ENCODE data around the gene EPHB1.

DNA sequence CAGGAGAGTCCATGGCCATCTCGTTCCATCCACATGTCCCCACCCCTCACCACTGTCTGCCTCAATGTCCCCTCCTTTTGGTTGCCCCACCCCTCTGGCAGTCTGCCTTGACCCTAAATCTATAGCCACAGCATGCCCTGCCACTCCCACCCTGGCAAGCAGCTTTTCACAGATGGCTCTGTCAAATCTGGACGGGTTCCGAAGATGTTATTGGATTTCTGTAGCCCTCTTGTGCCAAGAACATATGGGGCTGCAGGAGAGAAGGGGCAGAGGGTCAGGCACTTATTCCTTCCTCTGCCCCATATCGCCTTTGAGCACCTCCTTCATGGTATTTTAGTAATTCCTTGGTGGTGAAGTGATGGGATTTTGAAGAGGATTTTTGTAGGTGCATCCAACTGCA is 57.1 kb downstream of the EPHB1 start:
- TF ChIP-seq, protein P1, sequence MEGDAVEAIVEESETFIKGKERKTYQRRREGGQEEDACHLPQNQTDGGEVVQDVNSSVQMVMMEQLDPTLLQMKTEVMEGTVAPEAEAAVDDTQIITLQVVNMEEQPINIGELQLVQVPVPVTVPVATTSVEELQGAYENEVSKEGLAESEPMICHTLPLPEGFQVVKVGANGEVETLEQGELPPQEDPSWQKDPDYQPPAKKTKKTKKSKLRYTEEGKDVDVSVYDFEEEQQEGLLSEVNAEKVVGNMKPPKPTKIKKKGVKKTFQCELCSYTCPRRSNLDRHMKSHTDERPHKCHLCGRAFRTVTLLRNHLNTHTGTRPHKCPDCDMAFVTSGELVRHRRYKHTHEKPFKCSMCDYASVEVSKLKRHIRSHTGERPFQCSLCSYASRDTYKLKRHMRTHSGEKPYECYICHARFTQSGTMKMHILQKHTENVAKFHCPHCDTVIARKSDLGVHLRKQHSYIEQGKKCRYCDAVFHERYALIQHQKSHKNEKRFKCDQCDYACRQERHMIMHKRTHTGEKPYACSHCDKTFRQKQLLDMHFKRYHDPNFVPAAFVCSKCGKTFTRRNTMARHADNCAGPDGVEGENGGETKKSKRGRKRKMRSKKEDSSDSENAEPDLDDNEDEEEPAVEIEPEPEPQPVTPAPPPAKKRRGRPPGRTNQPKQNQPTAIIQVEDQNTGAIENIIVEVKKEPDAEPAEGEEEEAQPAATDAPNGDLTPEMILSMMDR (IDR thresholded peaks at IDR 0.05): no peak
- no peak for TF ChIP-seq EP300 (IDR thresholded peaks at IDR 0.05)
